Endodermal cell (in vitro differentiated cells): ENCODE results near the gene CHPF. TPM values are rescaled to one million over a fixed set of nuclear protein-coding genes. Genes with fewer than 3 reads are reported as not detected.

Experiments
- DNase-seq: peaks from one replicate; pipeline ENCODE4 v3.0.0-alpha.2; 2017
- H3K27ac ChIP-seq: 2 replicates; pipeline ENCODE4 v1.5.1; 2013; ENCODE audit warnings: mild to moderate bottlenecking, low read depth, low read length, moderate library complexity
- H3K27me3 ChIP-seq: 2 replicates; pipeline ENCODE4 v1.6.1; 2013; ENCODE audit warnings: mild to moderate bottlenecking, low read length, moderate library complexity; ENCODE audit not compliant: insufficient read depth, control insufficient read depth, poor library complexity, severe bottlenecking
- H3K36me3 ChIP-seq: 2 replicates; pipeline ENCODE4 v1.7.0; 2013; ENCODE audit warnings: mild to moderate bottlenecking, low read length, moderate library complexity; ENCODE audit not compliant: control insufficient read depth, insufficient read depth
- H3K4me1 ChIP-seq: one replicate; pipeline ENCODE4 v1.7.0; 2013; ENCODE audit warnings: low read length; ENCODE audit not compliant: control insufficient read depth, insufficient read depth
- H3K4me3 ChIP-seq: 2 replicates; pipeline ENCODE4 v1.5.1; 2013; ENCODE audit warnings: mild to moderate bottlenecking, low read length, moderate library complexity
- H3K9ac ChIP-seq: 2 replicates; pipeline ENCODE4 v1.6.1; 2013; ENCODE audit warnings: mild to moderate bottlenecking, low read length, moderate library complexity; ENCODE audit not compliant: poor library complexity, severe bottlenecking; ENCODE audit errors: extremely low read depth
- H3K9me3 ChIP-seq: 2 replicates; pipeline ENCODE4 v1.6.1; 2013; ENCODE audit warnings: mild to moderate bottlenecking, low read length, moderate library complexity; ENCODE audit not compliant: control insufficient read depth
- H3K27ac Mint-ChIP-seq: 2 replicates; pipeline ENCODE4 v1.8.0; 2020; ENCODE audit warnings: mixed read lengths
- H3K27me3 Mint-ChIP-seq: 2 replicates; pipeline ENCODE4 v1.8.0; 2021; ENCODE audit warnings: mild to moderate bottlenecking, mixed read lengths; ENCODE audit not compliant: insufficient read depth
- H3K36me3 Mint-ChIP-seq: 2 replicates; pipeline ENCODE4 v1.8.0; 2020; ENCODE audit warnings: low read depth, mixed read lengths
- H3K4me1 Mint-ChIP-seq: 2 replicates; pipeline ENCODE4 v1.8.0; 2020; ENCODE audit warnings: mixed read lengths
- H3K4me3 Mint-ChIP-seq: 2 replicates; pipeline ENCODE4 v1.8.0; 2020; ENCODE audit warnings: mild to moderate bottlenecking, moderate library complexity, mixed read lengths
- H3K9me3 Mint-ChIP-seq: 2 replicates; pipeline ENCODE4 v1.8.0; 2020; ENCODE audit warnings: mild to moderate bottlenecking, mixed read lengths
- WGBS, 2 experiments: methylation state at CpG; one replicate each; pipeline versions ENCODE4 v1.1.5 to v1.1.7; 2013; ENCODE audit warnings: missing lambda C conversion rate in 2 of 2, mixed read lengths in 1 of 2; ENCODE audit not compliant: insufficient coverage in 1 of 2, insufficient read length in 1 of 2; 5-methylcytosine and 5-hydroxymethylcytosine counted together
- microRNA-seq: library from miRNA; unstranded; fragments of <30 nt; microRNA quantifications from one replicate; pipeline ENCODE4 v1.2.0, GENCODE V29; 2020; ENCODE audit warnings: borderline microRNAs expressed
- total RNA-seq, 2 donors: library from RNA; stranded (reverse); fragmentation: NEBNext Ultra II Directional in 1 of 2; extraction: Animal tissue kit (Norgen Biotek cat#: 25700) in 1 of 2; gene quantifications; 2 replicates in 1 of 2; 3 replicates in 1 of 2; pipeline ENCODE4 v1.2.1, GENCODE V29; 2021
- TF ChIP-seq, protein P1 (sequence below): fragments of 200-600 bp; sonication (generic); conservative IDR thresholded peaks from 2 replicates; pipeline ENCODE4 v1.5.0; 2021; ENCODE audit warnings: antibody characterized with exemption, mild to moderate bottlenecking

Gene CHPF
- total RNA-seq, 2 donors from 2014 or later, result 51.2 to 54.0 TPM

DNA sequence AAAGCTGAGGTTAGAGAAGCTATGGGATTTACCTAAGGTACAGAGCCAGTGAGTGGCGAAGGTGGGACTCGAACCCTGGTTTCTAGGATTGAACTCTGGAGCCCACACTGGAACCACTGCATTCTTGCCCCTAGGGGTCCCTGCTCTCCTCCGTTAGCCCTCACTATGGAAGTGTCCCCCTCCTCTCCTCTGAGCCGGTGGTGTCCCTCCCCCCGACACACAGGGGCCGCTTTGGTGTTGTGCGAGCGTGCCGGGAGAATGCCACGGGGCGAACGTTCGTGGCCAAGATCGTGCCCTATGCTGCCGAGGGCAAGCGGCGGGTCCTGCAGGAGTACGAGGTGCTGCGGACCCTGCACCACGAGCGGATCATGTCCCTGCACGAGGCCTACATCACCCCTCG is 53.4 kb downstream of the CHPF start:
- Mint-ChIP-seq H3K27me3 (peaks cover 74% of the 10 kb centered on the region), H3K36me3 (no peaks in the 10 kb centered on the region)
- WGBS, 2 experiments, result 92 to 96% methylated on average over 16 to 23 of the region's 23 CpGs

DNA sequence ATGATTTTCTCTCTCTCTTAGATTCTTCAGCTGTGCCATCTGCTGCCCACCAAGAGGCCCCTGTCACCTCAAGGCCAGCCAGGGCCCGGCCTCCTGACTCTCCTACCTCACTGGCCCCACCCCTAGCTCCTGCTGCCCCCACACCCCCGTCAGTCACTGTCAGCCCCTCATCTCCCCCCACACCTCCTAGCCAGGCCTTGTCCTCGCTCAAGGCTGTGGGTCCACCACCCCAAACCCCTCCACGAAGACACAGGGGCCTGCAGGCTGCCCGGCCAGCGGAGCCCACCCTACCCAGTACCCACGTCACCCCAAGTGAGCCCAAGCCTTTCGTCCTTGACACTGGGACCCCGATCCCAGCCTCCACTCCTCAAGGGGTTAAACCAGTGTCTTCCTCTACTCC is 54.3 kb downstream of the CHPF start:
- Histone ChIP-seq H3K4me3 (no peak overlapping the region), H3K27me3 (peaks cover 59% of the 10 kb centered on the region), H3K36me3 (no peaks in the 10 kb centered on the region), H3K4me1 (peaks cover 4% of the 10 kb centered on the region), H3K27ac (no peak overlapping the region), H3K9ac (no peak overlapping the region), H3K9me3 (no peaks in the 10 kb centered on the region)
- H3K9me3 Mint-ChIP-seq, result no peaks in the 10 kb centered on the region
- no peak overlapping the region for H3K27ac Mint-ChIP-seq
- DNase-seq, result no peak
- WGBS, 2 experiments, result 87 to 100% methylated on average over 1 to 9 of the region's 9 CpGs
- H3K27me3 Mint-ChIP-seq, result peaks cover 73% of the 10 kb centered on the region
- no peaks in the 10 kb centered on the region for H3K4me1 Mint-ChIP-seq
- H3K4me3 Mint-ChIP-seq, result no peak overlapping the region
- TF ChIP-seq, protein P1, sequence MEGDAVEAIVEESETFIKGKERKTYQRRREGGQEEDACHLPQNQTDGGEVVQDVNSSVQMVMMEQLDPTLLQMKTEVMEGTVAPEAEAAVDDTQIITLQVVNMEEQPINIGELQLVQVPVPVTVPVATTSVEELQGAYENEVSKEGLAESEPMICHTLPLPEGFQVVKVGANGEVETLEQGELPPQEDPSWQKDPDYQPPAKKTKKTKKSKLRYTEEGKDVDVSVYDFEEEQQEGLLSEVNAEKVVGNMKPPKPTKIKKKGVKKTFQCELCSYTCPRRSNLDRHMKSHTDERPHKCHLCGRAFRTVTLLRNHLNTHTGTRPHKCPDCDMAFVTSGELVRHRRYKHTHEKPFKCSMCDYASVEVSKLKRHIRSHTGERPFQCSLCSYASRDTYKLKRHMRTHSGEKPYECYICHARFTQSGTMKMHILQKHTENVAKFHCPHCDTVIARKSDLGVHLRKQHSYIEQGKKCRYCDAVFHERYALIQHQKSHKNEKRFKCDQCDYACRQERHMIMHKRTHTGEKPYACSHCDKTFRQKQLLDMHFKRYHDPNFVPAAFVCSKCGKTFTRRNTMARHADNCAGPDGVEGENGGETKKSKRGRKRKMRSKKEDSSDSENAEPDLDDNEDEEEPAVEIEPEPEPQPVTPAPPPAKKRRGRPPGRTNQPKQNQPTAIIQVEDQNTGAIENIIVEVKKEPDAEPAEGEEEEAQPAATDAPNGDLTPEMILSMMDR, result no peak
- H3K36me3 Mint-ChIP-seq, result no peaks in the 10 kb centered on the region

More for the DNA sequence above, 53.4 kb downstream of the CHPF start:
- peak; percentile 75 for DNase-seq
- no peak overlapping the region for H3K4me3 ChIP-seq
- no peak overlapping the region for H3K9ac ChIP-seq
- no peaks in the 10 kb centered on the region for H3K9me3 Mint-ChIP-seq
- no peaks in the 10 kb centered on the region for H3K36me3 ChIP-seq
- H3K27ac ChIP-seq, result no peak overlapping the region
- H3K9me3 ChIP-seq, result no peaks in the 10 kb centered on the region
- H3K27me3 ChIP-seq, result peaks cover 59% of the 10 kb centered on the region
- peaks cover 4% of the 10 kb centered on the region for H3K4me1 ChIP-seq
- TF ChIP-seq, protein P1, result peak; percentile 64
- H3K27ac Mint-ChIP-seq, result no peak overlapping the region
- H3K4me1 Mint-ChIP-seq, result no peaks in the 10 kb centered on the region
- no peak overlapping the region for H3K4me3 Mint-ChIP-seq

Small RNAs within 50 kb of the gene (microRNA-seq; reads per million reads assigned to microRNA genes)
- not detected for gene MIR3132

Other genes starting within 250 kb of the CHPF start
- 1 to 10 TPM in 1 of 2 donors, under 1 TPM in 1; 0.44 to 1.1 TPM for gene PTPRN, start 234.4 kb downstream of the CHPF start, total RNA-seq
- gene RESP18, start 211.1 kb downstream of the CHPF start, total RNA-seq, result not detected
- 10 to 100 TPM; 54.6 to 76.1 TPM for gene DNPEP, start 155.9 kb downstream of the CHPF start, total RNA-seq
- 1 to 10 TPM; 1.1 to 3.5 TPM for gene DES, start 125.4 kb downstream of the CHPF start, total RNA-seq
- 10 to 100 TPM; 23.1 to 29.8 TPM for gene SPEG, start 109.0 kb downstream of the CHPF start, total RNA-seq
- gene GMPPA, start 44.9 kb downstream of the CHPF start, total RNA-seq, result 10 to 100 TPM; 36.9 to 38.2 TPM
- gene ASIC4, start 29.3 kb downstream of the CHPF start, total RNA-seq, result under 1 TPM; 0.29 to 1.00 TPM
- 1 to 10 TPM; 2.6 to 3.9 TPM for gene TMEM198, start 219 bp upstream of the CHPF start, total RNA-seq
- gene OBSL1, start 27.7 kb upstream of the CHPF start, total RNA-seq, result 100 to 1,000 TPM; 156 to 162 TPM
- gene INHA, start 28.5 kb upstream of the CHPF start, total RNA-seq, result 1 to 10 TPM in 1 of 2 donors, under 1 TPM in 1; 0.48 to 1.5 TPM
- 10 to 100 TPM; 27.3 to 31.1 TPM for gene STK11IP, start 54.0 kb upstream of the CHPF start, total RNA-seq
- 10 to 100 TPM; 13.4 to 20.2 TPM for gene SLC4A3, start 83.8 kb upstream of the CHPF start, total RNA-seq